Measurements from ENCODE around the gene ANKRD10.

ANKRD10 gene

DNA sequence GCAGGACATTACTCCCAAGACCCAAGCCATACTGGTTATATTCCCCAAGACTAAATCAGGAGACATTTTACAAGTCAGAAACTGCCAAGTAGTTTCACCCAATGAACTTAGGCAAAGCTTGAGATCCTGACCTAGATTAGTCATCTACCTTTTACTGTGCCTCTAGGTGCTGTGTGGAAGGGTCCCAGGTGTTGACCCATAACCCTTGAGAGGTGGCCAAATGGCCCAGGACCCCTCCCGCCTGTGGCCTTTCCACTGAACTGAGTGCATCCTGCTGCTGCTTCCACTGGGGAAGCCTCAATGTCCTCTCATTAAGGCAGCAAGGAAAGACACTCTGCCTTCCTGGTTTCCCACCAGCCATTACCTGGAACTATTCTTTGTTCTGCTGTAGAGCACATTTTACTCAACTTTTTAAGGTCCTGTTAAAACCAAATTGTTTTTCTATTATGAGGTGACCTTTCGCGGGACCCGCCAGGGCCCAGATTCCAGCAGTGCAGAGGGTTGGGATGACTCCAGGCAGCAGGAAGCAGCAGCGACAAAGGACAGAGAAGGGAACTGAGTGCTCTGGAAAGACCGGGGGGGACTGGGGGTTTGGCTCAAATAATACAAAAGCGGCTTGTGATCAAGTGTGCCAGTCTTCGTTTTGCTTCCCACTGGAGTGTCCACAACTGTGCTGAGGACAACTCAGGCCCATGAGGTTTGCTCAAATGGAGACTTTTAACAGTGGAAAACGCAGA, 27.1 kb downstream of the ANKRD10 start:
- TF ChIP-seq, protein P1, sequence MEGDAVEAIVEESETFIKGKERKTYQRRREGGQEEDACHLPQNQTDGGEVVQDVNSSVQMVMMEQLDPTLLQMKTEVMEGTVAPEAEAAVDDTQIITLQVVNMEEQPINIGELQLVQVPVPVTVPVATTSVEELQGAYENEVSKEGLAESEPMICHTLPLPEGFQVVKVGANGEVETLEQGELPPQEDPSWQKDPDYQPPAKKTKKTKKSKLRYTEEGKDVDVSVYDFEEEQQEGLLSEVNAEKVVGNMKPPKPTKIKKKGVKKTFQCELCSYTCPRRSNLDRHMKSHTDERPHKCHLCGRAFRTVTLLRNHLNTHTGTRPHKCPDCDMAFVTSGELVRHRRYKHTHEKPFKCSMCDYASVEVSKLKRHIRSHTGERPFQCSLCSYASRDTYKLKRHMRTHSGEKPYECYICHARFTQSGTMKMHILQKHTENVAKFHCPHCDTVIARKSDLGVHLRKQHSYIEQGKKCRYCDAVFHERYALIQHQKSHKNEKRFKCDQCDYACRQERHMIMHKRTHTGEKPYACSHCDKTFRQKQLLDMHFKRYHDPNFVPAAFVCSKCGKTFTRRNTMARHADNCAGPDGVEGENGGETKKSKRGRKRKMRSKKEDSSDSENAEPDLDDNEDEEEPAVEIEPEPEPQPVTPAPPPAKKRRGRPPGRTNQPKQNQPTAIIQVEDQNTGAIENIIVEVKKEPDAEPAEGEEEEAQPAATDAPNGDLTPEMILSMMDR (IDR thresholded peaks at IDR 0.05; ENCODE audit: low read depth, low read length, missing control alignments): no peak
- DNase-seq (ENCODE audit: low read depth): no peak
- no peak overlapping the region for H3K4me3 ChIP-seq (ENCODE audit: low read depth, low read length)

DNA sequence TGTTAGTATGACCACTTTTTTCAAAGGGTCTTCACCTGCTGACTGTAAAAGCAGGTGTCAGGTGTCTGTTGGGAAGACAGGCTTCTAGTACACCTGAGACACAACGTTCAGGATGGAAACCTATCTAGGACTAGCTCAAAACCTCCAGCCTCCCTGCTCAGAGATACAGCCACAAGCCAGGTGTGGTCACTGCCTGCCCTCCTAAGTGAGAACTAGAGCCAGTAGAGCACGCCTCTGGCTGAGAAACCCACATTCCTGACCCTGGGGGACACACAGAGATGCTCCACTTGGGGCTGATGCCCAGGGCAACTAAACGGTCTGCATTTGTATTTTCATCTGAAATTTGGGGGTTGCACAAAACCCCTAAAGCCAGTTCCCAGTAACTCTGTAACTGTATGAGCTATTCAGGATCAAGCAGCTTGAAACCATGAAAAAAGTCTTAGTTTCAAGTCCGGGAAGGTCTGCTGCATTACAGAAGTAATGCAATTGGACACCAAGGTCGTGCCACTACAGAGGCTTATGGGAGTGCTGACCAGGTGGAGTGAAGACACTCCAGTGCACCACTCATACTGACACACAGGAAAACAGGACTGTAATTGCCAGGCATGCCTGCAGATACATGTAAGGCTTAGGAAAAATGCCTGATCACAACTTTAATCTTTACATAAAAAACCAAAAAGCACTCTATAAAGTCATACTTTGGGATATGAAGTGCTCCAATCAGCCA, 27.8 kb downstream of the ANKRD10 start:
- TF ChIP-seq, protein P1 (IDR thresholded peaks at IDR 0.05; ENCODE audit: low read depth, low read length, missing control alignments): no peak
- DNase-seq (ENCODE audit: low read depth): no peak
- H3K4me3 ChIP-seq (ENCODE audit: low read depth, low read length): no peak overlapping the region

DNA sequence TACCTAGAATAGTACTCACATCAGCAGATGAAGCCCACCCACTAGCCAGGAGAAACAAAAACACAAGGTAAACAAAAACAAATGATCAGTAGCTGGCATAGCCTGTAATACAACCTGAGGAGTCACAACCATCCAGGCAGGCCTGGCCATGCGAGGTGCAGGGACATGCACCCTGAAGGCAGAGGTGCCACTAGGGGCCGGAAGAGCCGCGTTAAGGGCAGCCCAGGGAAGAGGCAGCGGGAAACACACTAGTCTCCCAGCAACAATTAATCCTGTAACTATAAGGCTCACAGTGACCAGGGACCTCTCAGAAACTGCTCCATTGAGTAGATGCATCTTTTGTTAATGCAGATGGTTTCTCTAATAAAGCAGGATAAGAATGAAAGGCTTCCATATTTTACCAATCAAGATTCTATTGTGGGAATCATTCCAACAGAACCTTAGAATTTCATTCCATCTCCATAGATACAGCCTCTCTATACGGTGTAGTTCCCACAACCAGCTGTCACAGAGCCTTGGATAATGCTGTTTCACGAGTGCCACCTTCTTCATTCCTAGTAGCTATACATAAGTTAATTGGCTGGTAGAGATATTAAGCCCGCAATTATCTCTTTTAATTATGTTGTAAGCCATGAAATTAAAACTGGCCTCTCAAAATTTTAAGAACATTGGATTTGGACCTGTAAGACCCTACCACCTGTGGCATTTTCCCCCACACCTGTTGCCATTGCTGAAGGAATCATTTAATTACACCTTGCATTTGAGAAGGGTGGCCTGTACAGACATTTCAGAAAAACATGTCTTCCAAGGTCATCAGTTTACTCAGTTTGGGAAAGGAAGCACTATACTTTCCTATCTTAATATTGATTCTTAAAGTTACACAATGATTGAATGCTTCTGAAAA, 28.7 kb downstream of the ANKRD10 start:
- H3K4me3 ChIP-seq (ENCODE audit: low read depth, low read length): no peak overlapping the region
- no peak for DNase-seq (ENCODE audit: low read depth)
- TF ChIP-seq, protein P1 (IDR thresholded peaks at IDR 0.05; ENCODE audit: low read depth, low read length, missing control alignments): no peak

DNA sequence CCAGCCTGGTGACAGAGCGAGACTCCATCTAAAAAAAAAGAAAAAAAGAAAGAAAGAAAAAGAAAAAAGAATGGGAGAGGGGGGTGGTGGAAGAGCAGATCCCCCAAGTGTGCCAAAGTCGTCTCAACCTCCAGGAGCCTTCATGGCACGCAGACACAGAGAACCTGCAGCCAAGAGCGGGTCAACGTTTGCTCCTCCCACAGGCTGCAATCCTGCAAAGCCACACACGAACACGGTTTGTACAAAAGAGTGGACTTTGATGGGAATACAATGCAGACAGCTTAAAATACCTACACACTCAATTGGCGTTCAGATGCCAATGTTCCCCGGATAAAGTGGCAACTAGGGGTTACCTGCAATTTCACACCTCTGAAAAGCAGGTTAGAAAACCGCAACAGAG, 29.4 kb downstream of the ANKRD10 start:
- TF ChIP-seq, protein P1 (IDR thresholded peaks at IDR 0.05; ENCODE audit: low read depth, low read length, missing control alignments): no peak
- DNase-seq (ENCODE audit: low read depth): no peak
- no peak overlapping the region for H3K4me3 ChIP-seq (ENCODE audit: low read depth, low read length)

DNA sequence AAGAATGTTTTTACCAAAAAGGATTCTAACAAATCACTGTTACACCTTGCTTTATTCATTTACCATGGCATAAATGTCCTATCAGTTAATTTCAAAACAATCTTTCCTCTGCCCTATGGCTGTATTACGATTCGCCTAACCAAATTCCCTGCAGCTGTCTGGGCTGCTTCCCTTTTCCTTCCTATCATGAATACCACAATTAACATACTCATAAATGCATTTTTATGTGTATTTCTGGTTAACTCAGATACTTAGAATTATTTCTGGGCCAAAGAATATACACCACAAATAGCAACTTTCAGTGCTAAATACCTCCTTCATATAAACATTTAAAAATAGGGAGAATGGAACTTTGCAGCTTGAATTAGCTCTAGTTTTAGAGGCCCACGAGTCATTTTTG, 30.4 kb downstream of the ANKRD10 start:
- DNase-seq (ENCODE audit: low read depth): no peak
- TF ChIP-seq, protein P1 (IDR thresholded peaks at IDR 0.05; ENCODE audit: low read depth, low read length, missing control alignments): no peak
- H3K4me3 ChIP-seq (ENCODE audit: low read depth, low read length): no peak overlapping the region

DNA sequence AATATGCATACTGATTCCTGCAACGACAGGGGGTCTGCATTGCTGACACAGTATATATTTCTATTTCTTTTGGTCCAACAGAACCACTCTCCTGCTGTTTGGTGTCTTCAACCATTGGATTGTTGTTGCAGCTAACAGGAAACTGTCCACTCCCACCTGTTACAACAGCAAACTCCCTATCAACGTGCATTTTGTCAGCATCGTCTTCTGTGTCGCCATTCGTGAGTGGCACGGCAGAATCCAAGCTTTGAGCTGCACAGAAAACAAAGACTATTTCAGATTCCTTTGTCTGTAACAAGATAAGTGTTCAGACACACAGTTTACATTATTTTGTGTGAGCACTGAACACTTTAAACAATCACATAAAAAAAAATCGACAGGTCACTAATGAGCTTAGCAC, 31.3 kb downstream of the ANKRD10 start:
- no peak overlapping the region for H3K4me3 ChIP-seq (ENCODE audit: low read depth, low read length)
- TF ChIP-seq, protein P1 (IDR thresholded peaks at IDR 0.05; ENCODE audit: low read depth, low read length, missing control alignments): no peak
- no peak for DNase-seq (ENCODE audit: low read depth)
